ENCODE data around the gene MOV10.

MOV10 gene

GRCh38 chr1:112696578-112697314 lies 22.3 kb downstream of the MOV10 start:
- H3K4me3 ChIP-seq (ENCODE audit: control insufficient read depth, low read depth, low read length): no peak overlapping the region
- no peak for TF ChIP-seq CTCF (conservative IDR thresholded peaks at IDR 0.05; ENCODE audit: control insufficient read depth, insufficient read depth, low read depth, low read length)
- no peak for DNase-seq (ENCODE audit: low read depth)

- no peak overlapping the region for H3K4me3 ChIP-seq (ENCODE audit: control insufficient read depth, low read depth, low read length)
- no peak for DNase-seq (ENCODE audit: low read depth)
- no peak for TF ChIP-seq CTCF (conservative IDR thresholded peaks at IDR 0.05; ENCODE audit: control insufficient read depth, insufficient read depth, low read depth, low read length)
These were observed 23.3 kb downstream of the MOV10 start for GRCh38 chr1:112697781-112698201.

GRCh38 chr1:112698366-112699310 lies 24.2 kb downstream of the MOV10 start:
- no peak for DNase-seq (ENCODE audit: low read depth)
- H3K4me3 ChIP-seq (ENCODE audit: control insufficient read depth, low read depth, low read length): no peak overlapping the region
- no peak for TF ChIP-seq CTCF (conservative IDR thresholded peaks at IDR 0.05; ENCODE audit: control insufficient read depth, insufficient read depth, low read depth, low read length)

- H3K4me3 ChIP-seq (ENCODE audit: control insufficient read depth, low read depth, low read length): no peak overlapping the region
- no peak for DNase-seq (ENCODE audit: low read depth)
- TF ChIP-seq CTCF (conservative IDR thresholded peaks at IDR 0.05; ENCODE audit: control insufficient read depth, insufficient read depth, low read depth, low read length): no peak
These were observed 25.1 kb downstream of the MOV10 start for GRCh38 chr1:112699425-112700144.

- TF ChIP-seq CTCF (conservative IDR thresholded peaks at IDR 0.05; ENCODE audit: control insufficient read depth, insufficient read depth, low read depth, low read length): no peak
- no peak overlapping the region for H3K4me3 ChIP-seq (ENCODE audit: control insufficient read depth, low read depth, low read length)
- DNase-seq (ENCODE audit: low read depth): peak; percentile 96
These were observed 26.1 kb downstream of the MOV10 start for GRCh38 chr1:112700290-112701226.

All from fibroblast of mammary gland (primary cell).